IPS-NIHi7 (cell line): ENCODE data around the gene FTO.
"Not testable (repeated sequence)": the region's sequence is repeated elsewhere in the genome, so short reads cannot be mapped to it uniquely, and the experiment has no call there.

Source experiments
- DNase-seq: peaks from one replicate; pipeline ENCODE4 v3.0.0; 2012; ENCODE audit warnings: mixed read lengths; ENCODE audit errors: extremely low spot score

FTO gene

GRCh38 chr16:53703590-53704444 is at the start of gene FTO, which contains the start of gene RPGRIP1L:
Gene FTO (plus strand): TSS chr16:53704156.
Gene RPGRIP1L (minus strand): TSS chr16:53703859. CDS start chr16:53700723, 3,136 bp downstream.
- peak; percentile 97 for DNase-seq

GRCh38 chr16:53654946-53655345 is 49.0 kb upstream of the FTO start:
- no peak for DNase-seq

- DNase-seq: no peak
Observed at GRCh38 chr16:53662072-53662471, 41.9 kb upstream of the FTO start.

- no peak for DNase-seq
Observed at GRCh38 chr16:53664724-53665345, 39.1 kb upstream of the FTO start.

GRCh38 chr16:53666786-53667415 is 37.1 kb upstream of the FTO start:
- no peak for DNase-seq

- no peak for DNase-seq
Observed at GRCh38 chr16:53668869-53669268, 35.1 kb upstream of the FTO start.

GRCh38 chr16:53672461-53672860 is 31.5 kb upstream of the FTO start:
- no peak for DNase-seq

- no peak for DNase-seq
Observed at GRCh38 chr16:53673189-53673588, 30.8 kb upstream of the FTO start.

- DNase-seq: no peak
Observed at GRCh38 chr16:53678155-53678554, 25.8 kb upstream of the FTO start.

GRCh38 chr16:53678756-53679343 is 25.1 kb upstream of the FTO start:
- no peak for DNase-seq

GRCh38 chr16:53680756-53681155 is 23.2 kb upstream of the FTO start:
- no peak for DNase-seq

- no peak for DNase-seq
Observed at GRCh38 chr16:53681354-53681753, 22.6 kb upstream of the FTO start.

- DNase-seq: not testable (repeated sequence)
Observed at GRCh38 chr16:53685334-53685733, 18.6 kb upstream of the FTO start.

- DNase-seq: no peak
Observed at GRCh38 chr16:53686710-53687109, 17.2 kb upstream of the FTO start.

- DNase-seq: no peak
Observed at GRCh38 chr16:53689636-53690035, 14.3 kb upstream of the FTO start.

- DNase-seq: no peak
Observed at GRCh38 chr16:53690771-53691170, 13.2 kb upstream of the FTO start.

- DNase-seq: peak; percentile 18
Observed at GRCh38 chr16:53692146-53692545, 11.8 kb upstream of the FTO start.

GRCh38 chr16:53693320-53693719 is 10.6 kb upstream of the FTO start:
- no peak for DNase-seq

- DNase-seq: no peak
Observed at GRCh38 chr16:53695070-53695469, 8.9 kb upstream of the FTO start.

- not testable (repeated sequence) for DNase-seq
Observed at GRCh38 chr16:53698271-53698670, 5.7 kb upstream of the FTO start.

GRCh38 chr16:53704445-53704813 is 473 bp downstream of the FTO start:
- no peak for DNase-seq

- DNase-seq: no peak
Observed at GRCh38 chr16:53707671-53708070, 3.7 kb downstream of the FTO start.
